Vagina (tissue), 2 donors: ENCODE results near the gene MEF2C. TPM values are rescaled to one million over a fixed set of nuclear protein-coding genes. Genes with fewer than 3 reads are reported as not detected.
A peak's percentile ranks its signal among the peaks of the same experiment; 100 is the strongest.

Source experiments
- DNase-seq, 2 donors: peaks; one replicate each; pipeline ENCODE4 v3.0.0-alpha.2; 2017; ENCODE audit errors: extremely low spot score in 2 of 2
- H3K27ac ChIP-seq: fragments of 200-600 bp; sonication (generic); one replicate; pipeline ENCODE4 v1.5.1; 2019
- H3K27me3 ChIP-seq: fragments of 200-600 bp; sonication (generic); one replicate; pipeline ENCODE4 v1.5.1; 2019
- H3K36me3 ChIP-seq, 2 donors: fragments of 200-600 bp; sonication (generic); one replicate each; pipeline ENCODE4 v1.5.1; 2017 to 2019
- H3K4me1 ChIP-seq: fragments of 200-600 bp; sonication (generic); one replicate; pipeline ENCODE4 v1.5.1; 2019
- H3K4me3 ChIP-seq, 2 donors: fragments of 200-600 bp; sonication (generic); 1 replicate in 1 of 2; 2 replicates in 1 of 2; pipeline ENCODE4 v1.5.1; 2016 to 2019
- H3K9me3 ChIP-seq: fragments of 200-600 bp; sonication (generic); one replicate; pipeline ENCODE4 v1.5.1; 2019
- CTCF ChIP-seq, 3 experiments: fragments of 450-650 bp in 2 of 3; fragments of 200-600 bp in 1 of 3; sonication (generic) in 1 of 3; IDR thresholded peaks; one replicate each; pipeline ENCODE4 v1.5.1; 2017 to 2019; ENCODE audit warnings: antibody characterized with exemption in 3 of 3, mild to moderate bottlenecking in 2 of 3, moderate library complexity in 2 of 3
- POLR2A ChIP-seq, 2 donors: fragments of 450-650 bp; IDR thresholded peaks; one replicate each; pipeline ENCODE4 v1.6.1; 2017; ENCODE audit warnings: antibody characterized with exemption in 2 of 2, mild to moderate bottlenecking in 2 of 2, moderate library complexity in 2 of 2
- POLR2AphosphoS5 ChIP-seq, 2 donors: sonication (generic); formaldehyde crosslinking; IDR thresholded peaks; one replicate each; pipeline ENCODE4 v1.9.0; 2017; ENCODE audit warnings: antibody characterized with exemption in 2 of 2, mild to moderate bottlenecking in 2 of 2, low read depth in 1 of 2; ENCODE audit not compliant: insufficient read depth in 1 of 2
- intact Hi-C: fragments of 100-400 bp; cut with DNase I; formaldehyde crosslinking; loops from one replicate; pipeline ENCODE4 v1.15.1; 2023
- total RNA-seq: library from RNA; depleted of rRNA; stranded (reverse); fragments of >200 nt; gene quantifications from one replicate; pipeline ENCODE4 v1.2.3, GENCODE V29; 2016

The MEF2C gene
- total RNA-seq, 1 donor from 2014 or later, result 22.3 TPM

DNA sequence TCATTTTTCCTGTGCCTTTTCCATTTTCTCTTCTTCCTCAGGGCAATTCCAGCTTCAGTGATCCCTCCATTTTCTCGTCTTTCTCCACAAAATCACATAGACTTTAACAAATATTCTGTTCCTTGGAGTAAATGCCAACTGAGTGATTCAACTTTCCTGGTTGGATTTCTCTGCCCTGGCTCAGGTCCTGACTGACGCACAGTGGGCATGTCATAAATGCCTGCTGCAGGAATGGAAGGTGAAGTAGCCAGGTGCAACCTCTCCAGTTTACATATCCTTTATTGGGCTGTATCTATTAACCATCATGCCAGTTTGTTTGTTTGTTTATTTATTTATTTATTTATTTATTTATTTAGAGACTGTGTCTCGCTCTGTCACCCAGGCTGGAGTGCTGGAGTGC, 95.1 kb downstream of the MEF2C start:
- TF ChIP-seq POLR2A (IDR thresholded peaks at IDR 0.05), result no peak
- Histone ChIP-seq H3K4me1 (peaks cover 24% of the 10 kb centered on the region), H3K27ac (no peak overlapping the region), H3K4me3 (no peak overlapping the region), H3K9me3 (no peaks in the 10 kb centered on the region), H3K36me3 (no peaks in the 10 kb centered on the region), H3K27me3 (no peaks in the 10 kb centered on the region)
- intact Hi-C loops, result no loop called here
- no peak for DNase-seq

- intact Hi-C loops, result no loop called here
- H3K9me3 ChIP-seq, result no peaks in the 10 kb centered on the region
- H3K27ac ChIP-seq, result peak overlapping the region; percentile 75
- H3K27me3 ChIP-seq, result no peaks in the 10 kb centered on the region
- no peak for TF ChIP-seq POLR2A (IDR thresholded peaks at IDR 0.05)
- TF ChIP-seq POLR2AphosphoS5 (IDR thresholded peaks at IDR 0.05; ENCODE audit: insufficient read depth in 1 of 2, low read depth in 1 of 2), result no peak
- no peak for TF ChIP-seq CTCF (IDR thresholded peaks at IDR 0.05)
- H3K4me3 ChIP-seq, result no peak overlapping the region
- no peaks in the 10 kb centered on the region for H3K36me3 ChIP-seq
- no peak for DNase-seq
- peaks cover 24% of the 10 kb centered on the region for H3K4me1 ChIP-seq
Observed at GRCh38 chr5:88786789-88787188, 96.2 kb downstream of the MEF2C start.

DNA sequence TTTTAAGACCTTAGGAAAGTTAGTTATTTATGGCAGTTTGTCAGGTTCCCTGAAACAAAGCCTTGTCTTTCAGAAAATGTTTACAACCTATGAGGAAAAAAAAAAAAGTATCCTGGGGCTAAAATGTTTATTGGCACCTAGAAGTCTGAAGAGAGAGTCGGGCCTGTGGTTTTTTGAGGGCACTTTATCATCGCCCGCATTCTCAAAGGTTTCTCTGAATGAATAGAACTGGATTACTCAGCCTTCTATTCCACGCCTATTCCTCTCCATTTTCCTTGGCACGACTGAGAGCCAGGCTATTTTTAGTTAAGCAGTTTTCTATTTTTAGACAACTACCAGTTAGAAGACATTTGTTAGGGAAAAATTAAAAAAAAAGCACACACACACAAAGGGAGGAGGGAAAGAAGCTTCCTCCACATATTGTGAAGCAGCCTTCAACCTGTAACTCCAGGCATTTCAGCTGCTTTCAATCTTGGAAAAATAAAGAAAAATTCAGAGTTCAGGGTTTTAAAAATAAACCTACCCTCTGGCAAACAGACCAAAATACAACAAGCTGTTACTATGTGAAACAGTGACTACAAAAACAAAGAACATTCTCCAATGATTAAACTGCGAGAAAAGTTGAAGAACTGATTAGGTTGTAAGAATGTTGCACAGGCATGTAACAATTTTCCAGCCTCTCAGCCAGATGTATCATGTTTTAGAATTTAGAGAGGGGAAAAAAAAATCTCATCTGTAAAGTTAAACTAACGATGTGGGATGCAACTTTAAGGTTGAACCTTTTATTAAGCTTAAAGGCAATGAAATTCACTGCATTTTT, 97.0 kb downstream of the MEF2C start:
- no peak for TF ChIP-seq POLR2A (IDR thresholded peaks at IDR 0.05)
- no peak for TF ChIP-seq CTCF (IDR thresholded peaks at IDR 0.05)
- peak in 1 of 2 donors; percentile 84 for TF ChIP-seq POLR2AphosphoS5 (IDR thresholded peaks at IDR 0.05; ENCODE audit: insufficient read depth in 1 of 2, low read depth in 1 of 2)
- no peaks in the 10 kb centered on the region for H3K27me3 ChIP-seq
- no peaks in the 10 kb centered on the region for H3K9me3 ChIP-seq
- H3K4me3 ChIP-seq, result no peak overlapping the region
- H3K36me3 ChIP-seq, result no peaks in the 10 kb centered on the region
- intact Hi-C loops, result no loop called here
- peaks cover 24% of the 10 kb centered on the region for H3K4me1 ChIP-seq
- DNase-seq, result no peak
- peak overlapping the region; percentile 75 for H3K27ac ChIP-seq

GRCh38 chr5:88782571-88782970, 100.4 kb downstream of the MEF2C start:
- no peaks in the 10 kb centered on the region for H3K36me3 ChIP-seq
- H3K4me3 ChIP-seq, result no peak overlapping the region
- H3K9me3 ChIP-seq, result no peaks in the 10 kb centered on the region
- no peak for DNase-seq
- intact Hi-C loops, result no loop called here
- no peaks in the 10 kb centered on the region for H3K27me3 ChIP-seq
- no peak overlapping the region for H3K27ac ChIP-seq
- peaks cover 24% of the 10 kb centered on the region for H3K4me1 ChIP-seq
- no peak for TF ChIP-seq CTCF (IDR thresholded peaks at IDR 0.05)
- no peak for TF ChIP-seq POLR2A (IDR thresholded peaks at IDR 0.05)
- no peak for TF ChIP-seq POLR2AphosphoS5 (IDR thresholded peaks at IDR 0.05; ENCODE audit: insufficient read depth in 1 of 2, low read depth in 1 of 2)

DNA sequence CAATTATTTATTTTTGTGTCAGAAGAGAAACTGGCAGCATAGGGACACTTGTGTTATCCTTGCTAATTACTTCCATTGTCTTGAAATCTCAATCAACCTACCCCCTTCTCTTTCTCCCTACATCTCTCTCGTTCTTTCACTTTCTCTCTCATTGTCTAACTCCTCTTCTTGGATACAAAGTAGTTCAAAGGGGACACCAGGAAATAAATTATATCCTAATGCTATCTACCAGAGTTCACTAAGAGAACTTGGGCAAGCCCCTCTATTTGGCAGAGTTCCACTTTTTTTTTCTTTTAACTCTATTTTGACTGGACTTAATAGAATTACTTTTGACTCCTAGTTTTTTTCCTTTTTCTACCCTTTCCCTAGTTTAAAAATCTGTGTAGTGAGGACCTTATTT, 102.2 kb downstream of the MEF2C start:
- H3K27me3 ChIP-seq, result no peaks in the 10 kb centered on the region
- no peak overlapping the region for H3K4me3 ChIP-seq
- H3K27ac ChIP-seq, result no peak overlapping the region
- TF ChIP-seq POLR2AphosphoS5 (IDR thresholded peaks at IDR 0.05; ENCODE audit: insufficient read depth in 1 of 2, low read depth in 1 of 2), result no peak
- TF ChIP-seq POLR2A (IDR thresholded peaks at IDR 0.05), result no peak
- no peak for TF ChIP-seq CTCF (IDR thresholded peaks at IDR 0.05)
- DNase-seq, result no peak
- no peaks in the 10 kb centered on the region for H3K36me3 ChIP-seq
- intact Hi-C loops, result no loop called here
- H3K9me3 ChIP-seq, result no peaks in the 10 kb centered on the region
- peaks cover 13% of the 10 kb centered on the region for H3K4me1 ChIP-seq
